Stomach smooth muscle (tissue), 2 donors: ENCODE data around the gene BASP1.

Experiments
- H3K27ac ChIP-seq: one replicate; pipeline ENCODE4 v1.7.0; 2013; ENCODE audit warnings: mild to moderate bottlenecking, low read length, inconsistent platforms
- H3K27me3 ChIP-seq, 2 donors: one replicate each; pipeline ENCODE4 v1.7.0; 2013; ENCODE audit warnings: low read length in 2 of 2; ENCODE audit not compliant: insufficient read depth in 2 of 2, control insufficient read depth in 1 of 2
- H3K36me3 ChIP-seq, 2 donors: one replicate each; pipeline ENCODE4 v1.7.0; 2013; ENCODE audit warnings: low read length in 2 of 2; ENCODE audit not compliant: control insufficient read depth in 2 of 2, insufficient read depth in 2 of 2
- H3K4me1 ChIP-seq: one replicate; pipeline ENCODE4 v1.7.0; 2013; ENCODE audit warnings: low read length; ENCODE audit not compliant: control insufficient read depth, insufficient read depth
- H3K4me3 ChIP-seq, 2 donors: one replicate each; pipeline ENCODE4 v1.7.0; 2013; ENCODE audit warnings: low read length in 2 of 2
- H3K9ac ChIP-seq, 2 donors: one replicate each; pipeline ENCODE4 v1.7.0; 2013; ENCODE audit warnings: low read length in 2 of 2, mild to moderate bottlenecking in 1 of 2
- H3K9me3 ChIP-seq, 2 donors: one replicate each; pipeline ENCODE4 v1.7.0; 2013; ENCODE audit warnings: low read length in 2 of 2; ENCODE audit not compliant: control insufficient read depth in 2 of 2
- donor health status: healthy.
- donor health status: Pancreatic carcinoma.

BASP1 gene

DNA sequence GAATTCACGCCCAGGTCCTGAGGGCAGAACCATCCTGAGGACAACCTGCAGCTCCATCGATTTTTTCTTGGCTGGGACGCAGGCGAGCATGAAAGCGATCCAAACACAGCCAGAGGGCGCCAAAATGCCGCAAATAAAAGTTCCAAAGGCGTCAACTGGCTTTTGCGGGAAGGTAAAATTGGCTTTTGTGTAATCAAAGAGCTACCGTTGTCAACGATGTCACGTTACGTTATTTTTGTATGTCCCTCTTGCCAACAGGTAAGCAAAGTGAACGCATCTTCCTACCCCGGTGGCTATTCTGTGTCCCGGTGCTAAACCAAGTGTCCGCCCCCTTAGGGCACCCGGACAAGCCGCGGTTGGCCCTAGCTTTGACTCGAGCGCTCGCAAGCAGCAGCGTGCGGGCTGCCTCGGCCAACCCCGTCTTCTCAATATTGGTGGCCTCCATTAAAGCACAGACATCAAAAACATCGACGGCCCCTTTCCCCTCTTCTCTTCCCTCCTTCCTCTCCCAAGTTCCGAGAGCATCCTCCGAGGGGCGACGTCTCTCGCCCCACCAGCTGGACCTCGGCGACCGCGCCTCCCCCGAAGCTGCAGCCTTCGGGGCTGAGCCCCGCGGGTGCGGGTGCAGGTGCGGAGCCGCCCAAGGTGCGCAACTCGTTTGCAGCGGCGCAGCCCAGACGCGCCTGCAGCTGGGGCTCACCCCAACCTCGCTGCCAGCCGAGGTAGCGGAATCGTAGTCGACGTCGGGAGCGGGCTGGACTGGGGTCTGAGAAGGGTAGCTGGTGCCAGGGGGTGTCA is 1.1 kb upstream of the BASP1 start:
- Histone ChIP-seq H3K4me3 (peak overlapping the region; percentile 35 to 54), H3K27me3 (peaks cover 16 to 30% of the 10 kb centered on the region in 2 donors), H3K27ac (no peak overlapping the region)

GRCh38 chr5:17216974-17217492 is 398 bp upstream of the BASP1 start:
- Histone ChIP-seq H3K9ac (no peak overlapping the region), H3K4me3 (peak overlapping the region in 1 of 2 donors; percentile 54), H3K9me3 (no peaks in the 10 kb centered on the region), H3K27ac (no peak overlapping the region), H3K4me1 (peaks cover 16% of the 10 kb centered on the region), H3K36me3 (no peaks in the 10 kb centered on the region), H3K27me3 (peaks cover 16 to 30% of the 10 kb centered on the region in 2 donors)

More for the DNA sequence above, 1.1 kb upstream of the BASP1 start:
- Histone ChIP-seq H3K9me3 (no peaks in the 10 kb centered on the region), H3K4me1 (peaks cover 16% of the 10 kb centered on the region), H3K36me3 (no peaks in the 10 kb centered on the region), H3K9ac (no peak overlapping the region)

- Histone ChIP-seq H3K9ac (no peak overlapping the region), H3K4me1 (peaks cover 16% of the 10 kb centered on the region)
Measured at GRCh38 chr5:17218353-17219005, 1.0 kb downstream of the BASP1 start.

GRCh38 chr5:17219006-17219422 is 1.6 kb downstream of the BASP1 start:
- H3K9ac ChIP-seq: no peak overlapping the region
- H3K9me3 ChIP-seq: no peaks in the 10 kb centered on the region
- peak overlapping the region; percentile 59 to 72 for H3K4me3 ChIP-seq
- H3K27me3 ChIP-seq: peaks cover 20 to 30% of the 10 kb centered on the region in 2 donors
- no peak overlapping the region for H3K27ac ChIP-seq
- H3K4me1 ChIP-seq: peaks cover 16% of the 10 kb centered on the region
- H3K36me3 ChIP-seq: no peaks in the 10 kb centered on the region

More at GRCh38 chr5:17218353-17219005, 1.0 kb downstream of the BASP1 start:
- Histone ChIP-seq H3K27me3 (peaks cover 20 to 30% of the 10 kb centered on the region in 2 donors), H3K36me3 (no peaks in the 10 kb centered on the region), H3K4me3 (peak overlapping the region; percentile 59 to 72), H3K27ac (no peak overlapping the region), H3K9me3 (no peaks in the 10 kb centered on the region)

DNA sequence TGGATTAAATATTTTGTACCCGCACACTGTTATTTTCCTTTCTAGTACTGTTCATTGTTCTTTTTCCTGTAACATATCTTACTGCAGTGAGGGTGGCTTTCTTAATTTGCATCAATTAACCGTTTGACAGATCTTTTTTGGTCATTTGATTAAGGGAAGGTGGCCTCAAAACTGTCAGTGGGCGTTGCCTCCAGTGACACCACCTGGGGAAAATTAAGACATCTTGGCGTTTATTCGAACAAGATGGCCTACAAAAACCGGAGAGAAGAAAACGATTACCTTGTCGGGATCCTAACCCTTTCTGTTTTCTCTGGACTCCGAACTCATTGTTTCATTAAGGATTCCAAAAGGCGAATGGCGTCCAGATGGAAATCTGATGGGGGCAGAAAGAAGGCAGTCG is 2.0 kb downstream of the BASP1 start:
- Histone ChIP-seq H3K9ac (no peak overlapping the region), H3K27ac (no peak overlapping the region), H3K36me3 (no peaks in the 10 kb centered on the region), H3K27me3 (peaks cover 20 to 30% of the 10 kb centered on the region in 2 donors), H3K4me1 (peaks cover 16% of the 10 kb centered on the region), H3K4me3 (no peak overlapping the region), H3K9me3 (no peaks in the 10 kb centered on the region)

GRCh38 chr5:17219992-17220391 is 2.6 kb downstream of the BASP1 start:
- no peak overlapping the region for H3K9ac ChIP-seq

GRCh38 chr5:17220469-17220868 is 3.0 kb downstream of the BASP1 start:
- no peak overlapping the region for H3K9ac ChIP-seq
- H3K36me3 ChIP-seq: no peaks in the 10 kb centered on the region
- H3K4me1 ChIP-seq: peaks cover 16% of the 10 kb centered on the region
- no peaks in the 10 kb centered on the region for H3K9me3 ChIP-seq
- H3K4me3 ChIP-seq: no peak overlapping the region
- peaks cover 20 to 30% of the 10 kb centered on the region in 2 donors for H3K27me3 ChIP-seq
- no peak overlapping the region for H3K27ac ChIP-seq

More at GRCh38 chr5:17219992-17220391, 2.6 kb downstream of the BASP1 start:
- Histone ChIP-seq H3K9me3 (no peaks in the 10 kb centered on the region), H3K4me3 (no peak overlapping the region), H3K27ac (no peak overlapping the region), H3K27me3 (peaks cover 20 to 30% of the 10 kb centered on the region in 2 donors), H3K4me1 (peaks cover 16% of the 10 kb centered on the region), H3K36me3 (no peaks in the 10 kb centered on the region)

DNA sequence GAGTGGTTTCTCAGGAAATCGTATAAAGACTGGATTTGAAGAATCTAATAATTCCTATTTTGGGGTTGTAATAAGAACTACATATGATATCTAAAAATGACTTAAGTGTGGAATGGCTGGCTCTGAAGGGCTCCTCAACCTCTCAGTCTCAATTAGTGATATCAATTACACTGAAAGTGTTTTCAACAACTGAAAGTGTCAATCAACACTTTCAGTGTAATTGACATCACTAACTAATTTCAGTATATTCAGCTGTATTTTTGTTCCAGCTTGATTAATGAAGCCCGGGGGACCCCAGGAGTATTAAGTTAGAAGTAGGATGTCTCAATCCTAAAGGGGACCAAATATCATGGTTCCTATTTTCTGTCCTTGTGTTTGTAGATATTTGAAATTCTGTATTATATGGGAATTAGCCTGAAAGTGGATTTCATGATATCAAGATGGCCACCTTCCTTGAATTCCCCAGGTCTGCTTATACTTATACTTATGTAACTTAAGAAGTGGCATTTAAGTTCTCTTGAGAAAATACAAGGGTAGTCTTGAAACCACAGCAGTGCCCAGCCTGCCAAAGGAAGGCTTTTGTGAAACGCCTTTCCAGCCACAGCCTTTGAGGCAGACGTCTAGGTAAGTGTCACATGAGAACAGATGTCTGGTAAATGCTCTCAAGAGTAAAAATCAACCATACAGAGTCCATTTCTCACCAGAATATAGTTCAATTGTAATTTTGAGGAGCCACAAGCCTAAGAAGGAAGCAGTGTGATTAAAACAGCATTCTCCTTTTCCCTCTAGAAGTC is 4.6 kb downstream of the BASP1 start:
- H3K27me3 ChIP-seq: peaks cover 14 to 19% of the 10 kb centered on the region in 2 donors
- H3K4me3 ChIP-seq: no peak overlapping the region
- peaks cover 10% of the 10 kb centered on the region for H3K4me1 ChIP-seq
- H3K36me3 ChIP-seq: no peaks in the 10 kb centered on the region
- H3K9me3 ChIP-seq: no peaks in the 10 kb centered on the region
- no peak overlapping the region for H3K27ac ChIP-seq
- H3K9ac ChIP-seq: no peak overlapping the region

DNA sequence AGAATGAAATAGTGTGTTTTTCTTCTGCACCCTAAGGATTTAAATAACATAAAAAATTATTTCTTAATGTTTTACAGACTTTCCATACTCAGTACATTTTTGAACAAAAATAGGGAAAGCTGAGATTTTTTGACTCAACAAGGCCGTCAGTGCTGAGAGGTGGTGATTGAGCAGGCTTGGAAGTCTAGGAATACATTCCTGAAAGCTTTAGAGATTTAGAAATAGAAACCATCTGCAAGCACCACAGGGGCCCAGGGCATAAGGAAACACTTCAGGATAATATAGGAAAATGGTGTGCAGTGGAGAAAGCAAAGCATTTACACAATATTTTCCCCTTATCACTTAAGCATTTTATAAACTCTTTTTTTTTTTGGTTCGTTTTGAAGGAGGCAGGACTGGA is 5.2 kb downstream of the BASP1 start:
- Histone ChIP-seq H3K36me3 (no peaks in the 10 kb centered on the region), H3K4me3 (no peak overlapping the region), H3K27me3 (peaks cover 14 to 16% of the 10 kb centered on the region in 2 donors), H3K9ac (no peak overlapping the region), H3K4me1 (peaks cover 10% of the 10 kb centered on the region), H3K9me3 (no peaks in the 10 kb centered on the region), H3K27ac (no peak overlapping the region)
